ENCODE measurements around the gene UBE2N.

DNA sequence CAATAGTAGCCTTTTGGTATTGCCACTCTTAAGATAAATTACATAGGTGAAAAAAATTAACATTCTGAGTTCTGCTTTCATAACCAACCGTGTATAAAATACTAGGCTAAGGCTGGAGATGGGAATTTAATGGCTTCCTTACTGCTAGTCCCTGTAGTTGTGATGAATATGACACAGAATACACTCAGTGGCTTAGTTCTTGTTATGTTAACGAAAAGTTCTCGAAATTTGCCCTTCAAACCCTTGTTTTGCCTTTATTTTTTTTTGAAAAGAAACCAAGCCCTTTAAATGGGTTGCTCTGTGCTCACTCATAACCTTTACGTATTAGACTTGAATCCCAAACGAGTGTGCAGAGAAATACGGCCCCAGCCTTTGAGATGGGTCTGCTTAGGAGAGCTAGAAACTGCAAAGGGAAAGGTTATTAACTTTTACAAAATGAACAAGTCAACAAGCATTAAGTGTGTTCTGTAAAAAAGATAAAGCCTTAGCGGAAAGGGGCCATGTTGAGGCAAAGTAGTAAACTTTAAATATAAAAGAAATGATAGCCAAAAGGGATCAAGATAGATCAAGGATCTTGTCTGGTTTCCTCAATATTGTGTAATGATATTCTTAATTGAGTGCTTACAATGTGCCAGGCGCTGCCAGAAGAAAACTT, 62.3 kb downstream of the UBE2N start:
- TF ChIP-seq POLR2AphosphoS5 (IDR thresholded peaks at IDR 0.05; ENCODE audit: low read depth, low read length): no peak
- TF ChIP-seq POLR2A (IDR thresholded peaks at IDR 0.05; ENCODE audit: low read depth, low read length): no peak
- TF ChIP-seq TAF1 (IDR thresholded peaks at IDR 0.05; ENCODE audit: low read depth, low read length): no peak
- no peak for TF ChIP-seq SPI1 (IDR thresholded peaks at IDR 0.05; ENCODE audit: low read depth, low read length)

Measured in GM12891 (cell line).